Pulmonary artery endothelial cell (primary cell): ENCODE results near the gene PKD1. TPM values are rescaled to one million over a fixed set of nuclear protein-coding genes. Genes with fewer than 3 reads are reported as not detected.

ENCODE experiments used
- total RNA-seq: library from RNA; depleted of rRNA; stranded (reverse); fragments of >200 nt; gene quantifications from 2 replicates; pipeline ENCODE4 v1.2.3, GENCODE V29; 2014

Gene PKD1
- total RNA-seq, 1 donor from 2014 or later: 39.8 TPM

Other genes starting within 250 kb of the PKD1 start
- gene HS3ST6, start 217.5 kb downstream of the PKD1 start, total RNA-seq: not detected in 2 replicates
- 10.9 and 11.1 TPM in 2 replicates for gene MSRB1, start 192.7 kb downstream of the PKD1 start, total RNA-seq
- gene RPL3L, start 181.2 kb downstream of the PKD1 start, total RNA-seq: not detected in 2 replicates
- gene NDUFB10, start 176.4 kb downstream of the PKD1 start, total RNA-seq: 169 and 200 TPM in 2 replicates
- gene RPS2, start 171.1 kb downstream of the PKD1 start, total RNA-seq: 2,313 and 4,514 TPM in 2 replicates
- gene RNF151, start 169.0 kb downstream of the PKD1 start, total RNA-seq: not detected in 2 replicates
- 59.4 and 61.9 TPM in 2 replicates for gene TBL3, start 163.8 kb downstream of the PKD1 start, total RNA-seq
- gene NOXO1, start 154.4 kb downstream of the PKD1 start, total RNA-seq: 0.07 and 0.13 TPM in 2 replicates
- 13.5 and 21.1 TPM in 2 replicates for gene GFER, start 151.7 kb downstream of the PKD1 start, total RNA-seq
- gene SYNGR3, start 145.9 kb downstream of the PKD1 start, total RNA-seq: 1.8 and 5.6 TPM in 2 replicates
- gene ZNF598, start 126.1 kb downstream of the PKD1 start, total RNA-seq: 22.8 and 23.4 TPM in 2 replicates
- 0.33 and 0.46 TPM in 2 replicates for gene NPW, start 116.1 kb downstream of the PKD1 start, total RNA-seq
- 53.2 and 76.2 TPM in 2 replicates for gene NHERF2, start 109.0 kb downstream of the PKD1 start, total RNA-seq
- 48.6 and 48.9 TPM in 2 replicates for gene NTHL1, start 88.1 kb downstream of the PKD1 start, total RNA-seq
- gene TSC2, start 87.9 kb downstream of the PKD1 start, total RNA-seq: 35.1 and 47.5 TPM in 2 replicates
- gene RAB26, start 12.7 kb upstream of the PKD1 start, total RNA-seq: 0.46 and 1.1 TPM in 2 replicates
- gene TRAF7, start 19.9 kb upstream of the PKD1 start, total RNA-seq: 88.8 and 95.7 TPM in 2 replicates
- 0.04 and 0.26 TPM in 2 replicates for gene CASKIN1, start 60.7 kb upstream of the PKD1 start, total RNA-seq
- gene MLST8, start 69.6 kb upstream of the PKD1 start, total RNA-seq: 26.4 and 32.1 TPM in 2 replicates
- 1.1 and 6.5 TPM in 2 replicates for gene BRICD5, start 75.0 kb upstream of the PKD1 start, total RNA-seq
- 19.3 and 25.8 TPM in 2 replicates for gene PGP, start 78.9 kb upstream of the PKD1 start, total RNA-seq
- gene E4F1, start 87.7 kb upstream of the PKD1 start, total RNA-seq: 30.3 and 34.0 TPM in 2 replicates
- gene DNASE1L2, start 100.5 kb upstream of the PKD1 start, total RNA-seq: 0.26 and 0.85 TPM in 2 replicates
- gene ECI1, start 115.7 kb upstream of the PKD1 start, total RNA-seq: 35.1 and 35.3 TPM in 2 replicates
- 64.5 and 77.5 TPM in 2 replicates for gene RNPS1, start 132.2 kb upstream of the PKD1 start, total RNA-seq
- gene ABCA3, start 204.8 kb upstream of the PKD1 start, total RNA-seq: 26.2 and 31.5 TPM in 2 replicates